NK-92 (cell line): ENCODE results near the gene HEPN1.

Experiments used
- DNase-seq: peaks from one replicate; lab custom pipeline; 2025; ENCODE audit not compliant: unreplicated experiment; lab: John Stamatoyannopoulos, UW

The HEPN1 gene

DNA sequence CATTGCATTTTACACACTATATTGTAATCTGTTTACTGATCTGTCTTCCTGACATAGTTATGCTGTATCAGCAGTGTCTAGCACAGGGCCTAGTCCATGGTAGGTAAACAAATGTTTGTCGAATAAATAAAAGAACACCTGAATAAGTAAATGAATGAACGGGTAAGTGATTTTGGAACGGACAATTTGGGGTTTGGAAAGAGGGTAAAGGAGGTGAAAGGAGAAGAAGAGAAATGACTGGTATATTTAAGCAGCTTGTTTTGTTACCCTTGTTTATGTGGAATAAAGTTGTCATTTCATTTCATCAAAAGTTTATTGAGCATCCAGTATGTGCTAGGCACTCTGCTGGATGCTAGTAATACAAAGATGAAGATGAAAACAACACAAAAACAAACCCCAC, at the start of gene HEPN1:
TSS of gene HEPN1 (plus strand) at position 301 of the 400 bp plus-strand sequence.
- no peak for DNase-seq

GRCh38 chr11:124869331-124869730, 49.7 kb upstream of the HEPN1 start:
- DNase-seq: no peak

DNA sequence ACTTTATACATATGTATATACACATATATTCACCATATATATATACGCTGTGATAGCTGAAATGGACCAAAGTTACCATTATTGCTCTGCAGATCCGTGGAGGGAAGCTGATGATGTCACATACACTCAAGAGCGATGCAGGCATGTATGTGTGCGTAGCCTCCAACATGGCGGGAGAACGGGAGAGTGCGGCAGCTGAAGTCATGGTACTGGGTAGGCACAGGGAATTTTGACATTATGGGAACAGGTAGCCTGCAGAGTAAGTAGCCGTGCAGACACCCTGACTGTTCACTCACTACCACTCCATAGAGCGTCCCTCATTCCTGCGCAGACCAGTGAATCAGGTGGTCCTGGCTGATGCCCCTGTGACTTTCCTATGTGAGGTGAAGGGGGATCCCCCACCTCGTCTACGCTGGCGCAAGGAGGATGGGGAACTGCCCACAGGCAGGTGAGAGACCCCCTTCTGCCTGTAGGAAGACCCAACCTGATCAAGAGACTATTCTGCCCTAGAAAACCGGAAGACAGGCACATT, 49.1 kb upstream of the HEPN1 start:
- DNase-seq: no peak

- no peak for DNase-seq
Observed at GRCh38 chr11:124870430-124870829, 48.6 kb upstream of the HEPN1 start.

DNA sequence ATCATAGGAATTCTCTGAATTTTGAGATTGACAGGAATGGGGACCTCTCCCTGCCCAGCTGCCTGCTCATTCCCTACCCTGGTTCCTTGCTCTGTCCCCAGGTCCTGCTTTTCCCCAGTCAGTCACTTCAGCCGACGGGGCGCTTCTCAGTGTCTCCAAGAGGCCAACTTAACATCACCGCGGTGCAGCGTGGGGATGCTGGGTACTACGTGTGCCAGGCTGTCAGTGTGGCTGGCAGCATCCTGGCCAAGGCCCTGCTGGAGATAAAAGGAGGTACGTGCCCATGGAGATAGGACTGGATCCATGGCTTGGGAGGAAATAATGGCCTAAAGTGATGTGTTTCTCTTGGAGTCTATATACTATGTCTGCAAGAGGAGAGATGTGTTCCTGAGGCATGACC, 46.8 kb upstream of the HEPN1 start:
- DNase-seq: no peak

- no peak for DNase-seq
Observed at GRCh38 chr11:124872741-124873140, 46.3 kb upstream of the HEPN1 start.

DNA sequence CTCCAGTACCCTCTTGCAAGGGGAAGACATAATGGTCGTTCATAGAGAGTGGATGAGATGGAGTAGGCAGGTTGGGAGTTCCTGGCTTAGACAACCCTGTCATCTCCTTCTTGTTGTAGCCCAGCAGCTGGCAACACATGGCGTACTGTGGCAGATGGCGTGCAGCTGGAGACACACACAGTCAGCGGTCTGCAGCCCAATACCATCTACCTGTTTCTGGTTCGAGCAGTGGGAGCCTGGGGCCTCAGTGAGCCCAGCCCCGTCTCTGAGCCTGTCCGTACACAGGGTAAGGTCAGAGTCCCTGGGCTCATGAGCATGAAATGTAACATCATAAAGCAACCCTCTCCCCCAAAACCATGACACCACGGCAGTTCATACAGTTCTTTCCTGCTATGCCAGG, 45.1 kb upstream of the HEPN1 start:
- no peak for DNase-seq

GRCh38 chr11:124874571-124875255, 44.3 kb upstream of the HEPN1 start:
- DNase-seq: no peak

DNA sequence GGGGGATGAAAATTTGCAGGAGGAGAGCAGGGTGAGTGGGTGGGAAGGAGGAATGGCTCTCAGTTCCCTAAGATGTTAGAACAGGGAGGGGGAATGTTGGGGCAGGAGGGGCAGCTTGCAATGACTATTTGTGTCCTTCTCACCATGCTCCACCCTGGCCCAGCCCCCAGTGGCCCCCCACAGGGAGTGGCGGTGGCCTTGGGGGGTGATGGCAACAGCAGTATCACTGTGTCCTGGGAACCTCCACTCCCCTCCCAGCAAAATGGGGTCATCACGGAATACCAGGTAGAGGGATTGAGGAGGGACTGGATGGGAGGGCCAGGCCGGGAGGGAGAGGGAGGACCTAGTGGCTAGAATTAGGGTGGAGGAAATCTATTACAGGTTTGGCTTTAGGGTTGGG, 43.6 kb upstream of the HEPN1 start:
- no peak for DNase-seq

- DNase-seq: no peak
Observed at GRCh38 chr11:124875943-124876817, 42.9 kb upstream of the HEPN1 start.

- DNase-seq: no peak
Observed at GRCh38 chr11:124876818-124877630, 42.0 kb upstream of the HEPN1 start.

DNA sequence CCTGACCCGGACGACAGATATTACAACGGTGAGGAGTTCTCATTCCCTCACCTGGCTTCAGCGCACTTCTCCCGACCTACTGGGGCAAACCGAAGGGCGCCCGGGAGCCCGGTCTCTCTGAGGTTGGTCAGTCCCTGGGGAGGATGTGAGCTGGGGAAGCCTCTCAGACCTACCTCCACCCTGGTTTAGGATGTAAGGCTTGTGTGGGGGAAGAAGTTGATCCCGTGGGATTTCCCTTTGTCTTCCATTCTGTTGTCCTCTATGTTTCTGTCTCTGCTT, 41.5 kb upstream of the HEPN1 start:
- DNase-seq: no peak

DNA sequence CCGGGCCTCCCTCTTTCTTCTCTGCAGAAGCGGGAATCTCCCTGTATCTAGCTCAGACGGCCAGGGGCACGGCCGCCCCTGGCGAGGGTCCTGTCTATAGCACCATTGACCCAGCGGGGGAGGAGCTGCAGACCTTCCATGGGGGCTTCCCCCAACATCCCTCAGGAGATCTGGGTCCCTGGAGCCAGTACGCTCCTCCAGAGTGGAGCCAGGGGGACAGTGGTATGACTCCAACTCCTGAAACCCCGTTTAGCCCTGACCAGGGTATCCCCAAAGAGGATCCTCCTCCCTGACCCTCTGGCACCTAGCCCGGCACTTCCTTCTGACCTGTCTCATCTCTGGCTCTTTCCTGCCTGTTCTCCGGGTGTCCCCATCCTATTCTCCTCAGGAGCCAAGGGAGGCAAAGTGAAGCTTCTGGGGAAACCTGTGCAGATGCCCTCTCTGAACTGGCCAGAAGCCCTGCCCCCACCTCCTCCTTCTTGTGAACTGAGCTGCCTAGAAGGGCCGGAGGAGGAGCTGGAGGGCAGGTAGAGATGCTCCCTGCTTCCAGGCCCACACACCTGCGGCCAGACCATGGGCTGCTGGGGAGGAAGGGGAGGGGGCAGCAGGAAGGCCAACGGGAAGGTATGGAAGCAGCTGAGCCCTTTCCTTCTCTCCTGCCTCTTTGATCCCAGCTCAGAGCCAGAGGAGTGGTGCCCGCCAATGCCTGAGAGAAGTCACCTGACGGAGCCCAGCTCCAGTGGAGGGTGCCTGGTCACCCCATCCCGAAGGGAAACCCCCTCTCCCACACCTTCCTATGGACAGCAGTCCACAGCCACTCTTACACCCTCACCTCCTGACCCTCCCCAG, 40.9 kb upstream of the HEPN1 start:
- DNase-seq: no peak

- DNase-seq: no peak
Observed at GRCh38 chr11:124878759-124879492, 40.1 kb upstream of the HEPN1 start.

GRCh38 chr11:124879493-124880289, 39.4 kb upstream of the HEPN1 start:
- DNase-seq: no peak

GRCh38 chr11:124880290-124880611, 38.8 kb upstream of the HEPN1 start:
- DNase-seq: no peak

DNA sequence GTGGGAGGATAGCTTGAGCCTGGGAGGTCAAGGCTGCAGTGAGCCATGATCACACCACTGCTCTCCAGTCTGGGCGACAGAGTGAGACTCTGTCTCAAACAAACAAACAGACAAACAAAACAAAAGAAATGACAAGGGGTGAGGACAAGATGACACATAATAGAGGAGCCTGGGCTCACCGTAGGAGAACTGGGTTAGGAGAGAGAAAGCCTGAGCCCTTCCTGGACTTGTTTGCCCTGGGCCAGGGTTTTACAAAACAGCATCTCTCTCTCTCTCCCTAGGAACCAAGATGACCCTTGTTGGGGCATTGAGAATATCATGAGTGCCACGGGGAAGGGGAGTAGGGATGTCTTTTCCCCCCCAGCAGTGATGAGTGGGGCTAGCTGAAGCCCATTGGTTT, 38.1 kb upstream of the HEPN1 start:
- DNase-seq: no peak

GRCh38 chr11:124882339-124883071, 36.5 kb upstream of the HEPN1 start:
- DNase-seq: no peak

DNA sequence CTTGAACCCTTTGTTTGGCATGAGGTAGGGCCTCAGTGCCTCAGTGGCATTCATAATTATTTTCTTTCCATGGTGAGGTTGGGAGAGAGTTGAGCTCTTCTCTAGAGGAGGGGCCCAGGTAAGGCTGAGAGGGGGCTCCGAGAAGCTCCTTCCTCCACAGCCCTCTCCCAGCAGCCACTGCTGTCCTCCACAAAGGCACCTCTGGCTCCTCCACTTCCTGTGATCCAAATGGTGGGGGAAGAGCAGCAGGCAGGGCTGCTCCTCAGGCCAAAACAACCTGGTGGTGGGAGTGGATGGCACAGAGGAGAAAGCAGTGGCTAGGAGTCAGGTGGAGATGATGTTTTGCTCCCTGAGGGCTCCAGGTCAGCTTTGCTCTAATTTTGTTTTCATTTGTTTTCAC, 34.7 kb upstream of the HEPN1 start:
- DNase-seq: no peak
